Vagina (tissue), 2 donors: ENCODE measurements around the gene SYT12.

Source experiments
- POLR2AphosphoS5 ChIP-seq, 2 donors: sonication (generic); formaldehyde crosslinking; IDR thresholded peaks; one replicate each; pipeline ENCODE4 v1.9.0; 2017; ENCODE audit warnings: antibody characterized with exemption in 2 of 2, mild to moderate bottlenecking in 2 of 2, low read depth in 1 of 2; ENCODE audit not compliant: insufficient read depth in 1 of 2
- TF ChIP-seq, protein P1 (sequence below), 3 experiments: fragments of 450-650 bp in 2 of 3; fragments of 200-600 bp in 1 of 3; sonication (generic) in 1 of 3; IDR thresholded peaks; one replicate each; pipeline ENCODE4 v1.5.1; 2017 to 2019; ENCODE audit warnings: antibody characterized with exemption in 3 of 3, mild to moderate bottlenecking in 2 of 3, moderate library complexity in 2 of 3

DNA sequence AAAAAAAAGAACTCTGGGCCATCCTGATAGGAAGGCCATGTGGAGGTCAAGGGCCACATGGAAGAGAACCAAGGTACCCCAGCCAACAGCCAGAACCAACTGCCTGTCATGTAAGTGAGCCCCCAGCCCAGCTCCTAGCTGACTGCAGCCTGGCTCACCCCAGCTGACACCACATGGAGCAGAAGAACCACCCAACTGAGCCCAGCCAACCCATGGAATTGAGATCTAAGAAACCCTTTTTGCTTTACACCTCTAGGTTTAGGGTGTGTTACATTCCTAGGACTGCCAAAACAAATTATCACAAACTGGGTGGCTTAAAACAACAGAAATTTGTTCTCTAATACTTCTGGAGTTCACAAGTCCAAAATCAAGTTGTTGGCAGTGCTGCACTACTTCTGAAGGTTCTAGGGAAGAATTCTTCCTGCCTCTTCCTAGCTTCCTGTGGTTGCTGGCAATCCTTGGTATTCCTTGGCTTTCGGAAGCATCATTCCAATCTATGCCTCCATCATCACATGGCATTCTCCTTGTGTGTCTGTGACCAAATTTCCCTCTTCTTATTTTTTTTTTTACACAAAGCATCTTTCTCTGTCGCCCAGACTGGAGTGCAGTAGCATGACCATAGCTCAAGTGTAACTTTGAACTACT, 43.5 kb upstream of the SYT12 start:
- TF ChIP-seq POLR2AphosphoS5 (IDR thresholded peaks at IDR 0.05; ENCODE audit: insufficient read depth in 1 of 2, low read depth in 1 of 2), result no peak
- TF ChIP-seq, protein P1, sequence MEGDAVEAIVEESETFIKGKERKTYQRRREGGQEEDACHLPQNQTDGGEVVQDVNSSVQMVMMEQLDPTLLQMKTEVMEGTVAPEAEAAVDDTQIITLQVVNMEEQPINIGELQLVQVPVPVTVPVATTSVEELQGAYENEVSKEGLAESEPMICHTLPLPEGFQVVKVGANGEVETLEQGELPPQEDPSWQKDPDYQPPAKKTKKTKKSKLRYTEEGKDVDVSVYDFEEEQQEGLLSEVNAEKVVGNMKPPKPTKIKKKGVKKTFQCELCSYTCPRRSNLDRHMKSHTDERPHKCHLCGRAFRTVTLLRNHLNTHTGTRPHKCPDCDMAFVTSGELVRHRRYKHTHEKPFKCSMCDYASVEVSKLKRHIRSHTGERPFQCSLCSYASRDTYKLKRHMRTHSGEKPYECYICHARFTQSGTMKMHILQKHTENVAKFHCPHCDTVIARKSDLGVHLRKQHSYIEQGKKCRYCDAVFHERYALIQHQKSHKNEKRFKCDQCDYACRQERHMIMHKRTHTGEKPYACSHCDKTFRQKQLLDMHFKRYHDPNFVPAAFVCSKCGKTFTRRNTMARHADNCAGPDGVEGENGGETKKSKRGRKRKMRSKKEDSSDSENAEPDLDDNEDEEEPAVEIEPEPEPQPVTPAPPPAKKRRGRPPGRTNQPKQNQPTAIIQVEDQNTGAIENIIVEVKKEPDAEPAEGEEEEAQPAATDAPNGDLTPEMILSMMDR (IDR thresholded peaks at IDR 0.05), result no peak
